Liver (tissue), 9 donors: ENCODE data around the gene PRR30. TPM values are rescaled to one million over a fixed set of nuclear protein-coding genes. Genes with fewer than 3 reads are reported as not detected.
A peak's percentile ranks its signal among the peaks of the same experiment; 100 is the strongest.

ENCODE experiments used
- DNase-seq: peaks from one replicate; pipeline ENCODE4 v3.0.0-alpha.2; 2017; ENCODE audit warnings: low spot score
- H3K27ac ChIP-seq, 2 donors: one replicate each; pipeline ENCODE4 v1.7.0; 2013; ENCODE audit warnings: inconsistent platforms in 2 of 2, low read length in 2 of 2, control low read depth in 1 of 2, low read depth in 1 of 2, mild to moderate bottlenecking in 1 of 2
- H3K27me3 ChIP-seq, 4 donors: one replicate each; pipeline versions ENCODE4 v1.6.1 to v1.7.0; 2013; ENCODE audit warnings: low read length in 3 of 4, inconsistent platforms in 1 of 4, mild to moderate bottlenecking in 1 of 4, moderate library complexity in 1 of 4; ENCODE audit not compliant: control insufficient read depth in 4 of 4, insufficient read depth in 4 of 4
- H3K36me3 ChIP-seq, 4 donors: one replicate each; pipeline versions ENCODE4 v1.6.1 to v1.7.0; 2013; ENCODE audit warnings: low read length in 3 of 4, mild to moderate bottlenecking in 3 of 4, low read depth in 1 of 4, moderate library complexity in 1 of 4; ENCODE audit not compliant: control insufficient read depth in 4 of 4, insufficient read depth in 3 of 4
- H3K4me1 ChIP-seq, 4 donors: one replicate each; pipeline versions ENCODE4 v1.6.1 to v1.7.0; 2013; ENCODE audit warnings: low read length in 3 of 4, mild to moderate bottlenecking in 3 of 4, moderate library complexity in 1 of 4; ENCODE audit not compliant: control insufficient read depth in 4 of 4, insufficient read depth in 4 of 4
- H3K4me3 ChIP-seq, 3 donors: one replicate each; pipeline versions ENCODE4 v1.6.1 to v1.7.0; 2013; ENCODE audit warnings: low read length in 3 of 3, control low read depth in 1 of 3, low read depth in 1 of 3, mild to moderate bottlenecking in 1 of 3
- H3K9ac ChIP-seq, 2 donors: one replicate each; pipeline ENCODE4 v1.7.0; 2013; ENCODE audit warnings: low read length in 2 of 2, mild to moderate bottlenecking in 2 of 2, moderate library complexity in 2 of 2, control low read depth in 1 of 2, low read depth in 1 of 2
- H3K9me3 ChIP-seq, 4 donors: one replicate each; pipeline versions ENCODE4 v1.6.1 to v1.7.0; 2013; ENCODE audit warnings: low read length in 3 of 4; ENCODE audit not compliant: control insufficient read depth in 4 of 4
- ATF3 ChIP-seq: IDR thresholded peaks from 2 replicates; pipeline ENCODE4 v1.6.1; 2016; ENCODE audit warnings: antibody characterized with exemption
- CTCF ChIP-seq: fragments of 150-350 bp; IDR thresholded peaks from 2 replicates; pipeline ENCODE4 v1.5.1; 2017; ENCODE audit warnings: improper control_type of control experiment, low read depth, low read length; ENCODE audit not compliant: missing input control
- EGR1 ChIP-seq, 2 donors: IDR thresholded peaks; 2 replicates each; pipeline ENCODE4 v1.6.1; 2016 to 2018; ENCODE audit warnings: antibody characterized with exemption in 2 of 2, low read depth in 2 of 2
- FOXA2 ChIP-seq: IDR thresholded peaks from 2 replicates; pipeline ENCODE4 v1.6.1; 2016; ENCODE audit warnings: antibody characterized with exemption
- GABPA ChIP-seq, 2 donors: IDR thresholded peaks in 1 of 2; conservative IDR thresholded peaks in 1 of 2; 2 replicates each; pipeline ENCODE4 v1.6.1; 2016; ENCODE audit warnings: antibody characterized with exemption in 2 of 2, mild to moderate bottlenecking in 1 of 2, moderate library complexity in 1 of 2
- HNF4A ChIP-seq, 2 donors: conservative IDR thresholded peaks; 2 replicates each; pipeline ENCODE4 v1.6.1; 2016; ENCODE audit warnings: antibody characterized with exemption in 2 of 2, mild to moderate bottlenecking in 2 of 2
- HNF4G ChIP-seq: IDR thresholded peaks from 2 replicates; pipeline ENCODE4 v1.6.1; 2016; ENCODE audit warnings: antibody characterized with exemption
- JUND ChIP-seq, 2 donors: IDR thresholded peaks; 2 replicates each; pipeline ENCODE4 v1.6.1; 2016; ENCODE audit warnings: antibody characterized with exemption in 2 of 2
- NR2F2 ChIP-seq: IDR thresholded peaks from 2 replicates; pipeline ENCODE4 v1.6.1; 2016; ENCODE audit warnings: antibody characterized with exemption
- RAD21 ChIP-seq, 2 donors: IDR thresholded peaks; 2 replicates each; pipeline ENCODE4 v1.6.1; 2016; ENCODE audit warnings: antibody characterized with exemption in 2 of 2, mild to moderate bottlenecking in 2 of 2
- REST ChIP-seq: IDR thresholded peaks from 2 replicates; pipeline ENCODE4 v1.6.1; 2016; ENCODE audit warnings: antibody characterized with exemption, mild to moderate bottlenecking
- RXRA ChIP-seq, 2 donors: IDR thresholded peaks; 2 replicates each; pipeline ENCODE4 v1.6.1; 2017 to 2018; ENCODE audit warnings: antibody characterized with exemption in 2 of 2, mild to moderate bottlenecking in 1 of 2
- SP1 ChIP-seq: IDR thresholded peaks from 2 replicates; pipeline ENCODE4 v1.6.1; 2018; ENCODE audit warnings: antibody characterized with exemption, mild to moderate bottlenecking
- TAF1 ChIP-seq: conservative IDR thresholded peaks from 2 replicates; pipeline ENCODE4 v1.6.1; 2016; ENCODE audit warnings: antibody characterized with exemption, mild to moderate bottlenecking
- YY1 ChIP-seq: IDR thresholded peaks from 2 replicates; pipeline ENCODE4 v1.6.1; 2016; ENCODE audit warnings: antibody characterized with exemption, mild to moderate bottlenecking
- WGBS: extraction: QIAGEN DNeasy Blood & Tissue Kit; methylation state at CpG from one replicate; pipeline ENCODE4 v1.1.7; 2013; 5-methylcytosine and 5-hydroxymethylcytosine counted together
- polyA plus RNA-seq, 2 donors: library from polyadenylated mRNA; stranded (reverse) in 1 of 2; unstranded in 1 of 2; fragments of 200-250 nt in 1 of 2; fragments of >200 nt in 1 of 2; fragmentation: Nextera tagmentation in 1 of 2; extraction: Ambion mirVana in 1 of 2; gene quantifications; one replicate each; pipeline versions ENCODE4 v1.2.1 to v1.2.3, GENCODE V29; 2013 to 2015
- total RNA-seq, 2 donors: library from RNA; depleted of rRNA; stranded (reverse); fragments of >200 nt; gene quantifications; one replicate each; pipeline ENCODE4 v1.2.3, GENCODE V29; 2014
- TF ChIP-seq, protein P1 (sequence below): IDR thresholded peaks from 2 replicates; pipeline ENCODE4 v1.6.1; 2016; ENCODE audit warnings: antibody characterized with exemption
- TF ChIP-seq, protein P2 (sequence below): IDR thresholded peaks from 2 replicates; pipeline ENCODE4 v1.6.1; 2016; ENCODE audit warnings: antibody characterized with exemption
- donor health status: healthy.
- donor health status: healthy.
- donor health status: healthy.
- donor health status: healthy.
- donor health status: healthy.

The PRR30 gene
- total and polyA plus RNA-seq, 4 donors: not detected

DNA sequence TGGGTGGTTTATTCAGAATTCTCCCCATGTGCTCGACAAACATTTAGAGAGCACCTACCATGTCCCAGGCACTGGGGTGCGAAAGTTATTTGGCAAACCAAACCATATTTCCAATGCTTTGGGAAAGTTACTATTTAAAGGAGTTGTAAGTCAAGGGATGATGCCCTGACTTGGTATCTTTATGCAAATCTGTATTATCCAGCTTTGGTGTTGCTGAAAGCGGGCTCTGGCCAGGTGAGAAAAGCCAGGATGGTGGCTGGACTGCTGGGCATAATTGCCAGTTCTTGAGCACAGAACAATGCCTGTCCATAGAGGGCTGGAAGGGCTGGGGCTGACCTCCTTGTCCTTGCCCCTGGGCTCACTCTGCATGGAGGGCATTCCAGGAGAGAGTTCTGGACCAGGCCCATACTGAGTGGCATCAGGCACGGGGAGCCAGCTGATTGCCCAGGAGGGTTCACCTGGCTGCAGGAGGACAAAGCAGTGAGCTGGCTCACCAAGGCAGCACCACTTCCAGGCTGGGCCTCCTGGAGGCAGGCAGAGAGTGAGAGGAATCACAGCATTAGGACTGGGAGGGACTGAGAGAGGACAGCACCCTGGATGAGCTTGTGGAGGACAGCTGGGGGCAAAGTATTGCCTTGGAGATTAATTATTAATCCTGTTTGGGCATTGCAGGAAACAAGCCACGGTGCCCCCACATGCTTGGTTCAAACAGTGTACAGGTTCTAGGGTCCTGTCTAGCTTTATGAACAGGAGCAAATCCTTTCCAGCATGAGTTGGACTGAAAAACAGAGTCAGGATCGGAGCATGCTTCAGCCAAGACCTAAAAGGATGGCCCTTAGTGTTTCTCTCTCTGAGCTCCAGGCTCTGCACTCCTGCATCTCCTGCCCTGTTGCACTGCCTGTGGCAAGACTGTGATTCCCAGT, 45.5 kb downstream of the PRR30 start:
- Histone ChIP-seq H3K4me3 (peak overlapping the region in 2 of 3 donors; percentile 12 to 40), H3K9me3 (no peaks in the 10 kb centered on the region), H3K4me1 (peaks cover 26 to 88% (median 75%) of the 10 kb centered on the region in 4 donors), H3K9ac (peak overlapping the region; percentile 10 to 51), H3K27ac (peak overlapping the region; percentile 82 to 87), H3K27me3 (no peaks in the 10 kb centered on the region), H3K36me3 (peaks cover 3 to 19% (median 12%) of the 10 kb centered on the region in 4 donors)
- TF ChIP-seq, protein P1, sequence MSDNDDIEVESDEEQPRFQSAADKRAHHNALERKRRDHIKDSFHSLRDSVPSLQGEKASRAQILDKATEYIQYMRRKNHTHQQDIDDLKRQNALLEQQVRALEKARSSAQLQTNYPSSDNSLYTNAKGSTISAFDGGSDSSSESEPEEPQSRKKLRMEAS: peak; percentile 64
- TF ChIP-seq GABPA (IDR thresholded peaks at IDR 0.05 in 1 of 2, conservative IDR thresholded peaks at IDR 0.05 in 1 of 2): no peak
- peak in 1 of 2 donors; percentile 58 for TF ChIP-seq RAD21 (IDR thresholded peaks at IDR 0.05)
- peak; percentile 83 to 89 for TF ChIP-seq HNF4A (conservative IDR thresholded peaks at IDR 0.05)
- peak; percentile 75 for TF ChIP-seq TAF1
- no peak for TF ChIP-seq YY1
- peak; percentile 2 for TF ChIP-seq CTCF
- peak; percentile 71 to 91 for TF ChIP-seq RXRA (IDR thresholded peaks at IDR 0.05)
- TF ChIP-seq HNF4G: peak; percentile 37
- TF ChIP-seq JUND (IDR thresholded peaks at IDR 0.05): peak in 1 of 2 donors; percentile 21
- no peak for TF ChIP-seq NR2F2
- TF ChIP-seq SP1: peak; percentile 89
- TF ChIP-seq FOXA2: peak; percentile 26
- TF ChIP-seq REST: peak; percentile 82
- DNase-seq: no peak
- 40% methylated on average over 6 of the region's 6 CpGs for WGBS

GRCh38 chr2:27092696-27093429, 46.3 kb downstream of the PRR30 start:
- WGBS: 28% methylated on average over 10 of the region's 10 CpGs
- Histone ChIP-seq H3K4me1 (peaks cover 26 to 87% (median 73%) of the 10 kb centered on the region in 4 donors), H3K27me3 (no peaks in the 10 kb centered on the region), H3K36me3 (peaks cover 3 to 13% (median 9%) of the 10 kb centered on the region in 4 donors), H3K9me3 (no peaks in the 10 kb centered on the region), H3K27ac (peak overlapping the region; percentile 82 to 87), H3K4me3 (peak overlapping the region in 1 of 3 donors; percentile 1), H3K9ac (no peak overlapping the region)
- DNase-seq: peak; percentile 73
- peak in 1 of 2 donors; percentile 56 for TF ChIP-seq RAD21 (IDR thresholded peaks at IDR 0.05)
- TF ChIP-seq, protein P1: peak; percentile 93
- TF ChIP-seq, protein P2, sequence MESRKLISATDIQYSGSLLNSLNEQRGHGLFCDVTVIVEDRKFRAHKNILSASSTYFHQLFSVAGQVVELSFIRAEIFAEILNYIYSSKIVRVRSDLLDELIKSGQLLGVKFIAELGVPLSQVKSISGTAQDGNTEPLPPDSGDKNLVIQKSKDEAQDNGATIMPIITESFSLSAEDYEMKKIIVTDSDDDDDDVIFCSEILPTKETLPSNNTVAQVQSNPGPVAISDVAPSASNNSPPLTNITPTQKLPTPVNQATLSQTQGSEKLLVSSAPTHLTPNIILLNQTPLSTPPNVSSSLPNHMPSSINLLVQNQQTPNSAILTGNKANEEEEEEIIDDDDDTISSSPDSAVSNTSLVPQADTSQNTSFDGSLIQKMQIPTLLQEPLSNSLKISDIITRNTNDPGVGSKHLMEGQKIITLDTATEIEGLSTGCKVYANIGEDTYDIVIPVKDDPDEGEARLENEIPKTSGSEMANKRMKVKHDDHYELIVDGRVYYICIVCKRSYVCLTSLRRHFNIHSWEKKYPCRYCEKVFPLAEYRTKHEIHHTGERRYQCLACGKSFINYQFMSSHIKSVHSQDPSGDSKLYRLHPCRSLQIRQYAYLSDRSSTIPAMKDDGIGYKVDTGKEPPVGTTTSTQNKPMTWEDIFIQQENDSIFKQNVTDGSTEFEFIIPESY: peak; percentile 89
- peak; percentile 97 for TF ChIP-seq HNF4G
- peak; percentile 63 to 71 for TF ChIP-seq JUND (IDR thresholded peaks at IDR 0.05)
- no peak for TF ChIP-seq GABPA (IDR thresholded peaks at IDR 0.05 in 1 of 2, conservative IDR thresholded peaks at IDR 0.05 in 1 of 2)
- TF ChIP-seq TAF1: no peak
- TF ChIP-seq SP1: peak; percentile 96
- peak; percentile 59 for TF ChIP-seq FOXA2
- TF ChIP-seq ATF3: peak; percentile 41
- peak; percentile 98 to 99 for TF ChIP-seq HNF4A (conservative IDR thresholded peaks at IDR 0.05)
- peak in 1 of 2 donors; percentile 73 for TF ChIP-seq EGR1 (IDR thresholded peaks at IDR 0.05; ENCODE audit: low read depth in 2 of 2)
- TF ChIP-seq YY1: peak; percentile 96
